GM21619 (cell line): ENCODE data around the gene CIAO3.

Experiments
- ATAC-seq: cut with Tn5 transposase; IDR thresholded peaks from one replicate; pipeline ENCODE4 v1.9.1; 2021; ENCODE audit not compliant: unreplicated experiment

CIAO3 gene

DNA sequence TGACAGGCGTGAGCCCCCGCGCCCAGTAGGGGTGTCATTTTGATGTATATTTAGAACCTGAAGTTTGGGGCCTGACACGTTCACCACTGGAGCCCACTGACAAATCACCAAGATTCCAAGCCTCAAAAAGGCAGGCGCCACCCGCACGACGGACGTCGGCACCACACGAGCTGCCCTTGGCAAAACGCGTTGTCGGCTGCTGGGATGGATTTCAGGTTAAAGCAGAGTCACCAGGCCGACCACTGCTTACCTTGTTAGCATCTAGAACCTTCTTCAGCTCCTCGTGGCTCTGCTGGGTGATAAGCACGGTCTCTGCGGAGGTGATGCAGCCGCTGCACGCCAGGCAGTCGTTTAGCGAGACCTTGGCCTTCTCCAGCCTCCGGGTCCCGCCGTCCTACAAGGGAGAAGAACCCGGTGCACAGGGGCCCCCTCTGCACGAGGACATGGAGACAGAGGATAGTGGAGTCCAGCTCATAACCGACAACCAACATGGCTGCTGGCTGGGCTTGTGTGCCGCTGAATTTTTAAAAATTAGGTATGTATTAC lies 3.8 kb downstream of the CIAO3 start:
- ATAC-seq = no peak

DNA sequence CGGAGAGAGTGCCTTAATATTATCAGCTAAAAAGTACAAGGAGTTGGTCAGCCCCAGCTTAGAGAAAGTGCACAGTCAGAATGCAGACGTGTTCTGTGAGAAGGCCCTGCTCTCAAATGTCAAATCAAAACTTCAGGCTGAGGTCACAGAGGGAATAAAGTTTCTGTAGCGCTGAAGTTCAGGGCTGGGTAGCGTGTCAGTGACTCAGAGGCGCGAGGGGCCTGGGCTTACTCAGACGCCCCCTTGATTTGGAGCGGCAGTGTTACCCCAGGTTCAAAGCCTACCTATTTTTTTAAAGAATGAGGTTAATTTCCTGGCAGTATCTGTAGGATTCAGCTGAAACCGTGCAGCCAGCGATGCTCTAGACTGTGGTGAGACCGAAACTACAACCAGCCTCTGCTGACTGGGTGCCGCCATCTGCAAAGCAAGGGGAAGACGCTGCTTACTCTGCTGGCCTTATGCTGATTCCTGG lies 4.8 kb downstream of the CIAO3 start:
- no peak for ATAC-seq

DNA sequence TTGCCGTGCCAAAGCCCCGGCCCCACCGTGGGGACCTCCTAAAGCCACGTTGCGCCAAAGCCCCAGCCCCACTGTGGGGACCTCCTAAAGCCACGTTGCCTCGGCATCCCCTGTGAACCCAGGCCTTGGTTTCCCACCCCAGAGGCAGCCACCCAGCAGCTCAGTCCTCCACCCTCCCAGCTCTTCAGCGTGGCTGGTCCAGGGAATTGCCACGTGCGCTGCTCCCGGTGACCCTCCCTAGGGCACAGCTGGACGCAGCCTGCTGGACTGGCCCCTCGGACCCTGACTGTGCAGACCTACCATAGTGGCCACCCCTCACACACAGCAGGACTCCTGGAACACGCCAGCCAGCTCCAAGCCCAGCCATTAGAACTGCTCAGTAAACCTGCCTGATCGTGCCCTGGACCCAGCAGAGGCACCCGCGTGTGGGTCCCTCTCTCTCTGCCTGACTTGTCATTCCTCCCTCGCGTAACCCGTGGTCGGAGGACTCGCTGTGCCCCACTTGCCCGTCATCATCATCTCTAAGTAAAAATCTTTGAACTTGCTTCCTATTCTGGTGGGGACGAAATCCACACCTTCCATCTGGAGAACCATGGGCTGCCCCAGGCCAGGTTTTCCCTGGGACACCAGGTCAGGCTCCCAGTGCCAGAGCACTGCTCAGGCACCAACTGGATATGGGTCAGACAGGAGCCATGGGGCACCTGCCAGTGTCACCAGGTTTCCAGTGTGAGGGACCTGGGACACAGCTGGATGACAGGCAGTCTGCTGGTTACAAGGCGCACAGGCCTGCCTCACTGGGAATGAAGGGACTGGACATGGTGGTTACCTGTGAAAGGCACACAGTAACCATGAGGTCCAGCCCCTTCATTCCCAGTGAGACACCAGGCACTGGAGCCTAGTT lies 5.6 kb downstream of the CIAO3 start:
- no peak for ATAC-seq

GRCh38 chr16:734208-734980 lies 6.4 kb downstream of the CIAO3 start:
- ATAC-seq = no peak

DNA sequence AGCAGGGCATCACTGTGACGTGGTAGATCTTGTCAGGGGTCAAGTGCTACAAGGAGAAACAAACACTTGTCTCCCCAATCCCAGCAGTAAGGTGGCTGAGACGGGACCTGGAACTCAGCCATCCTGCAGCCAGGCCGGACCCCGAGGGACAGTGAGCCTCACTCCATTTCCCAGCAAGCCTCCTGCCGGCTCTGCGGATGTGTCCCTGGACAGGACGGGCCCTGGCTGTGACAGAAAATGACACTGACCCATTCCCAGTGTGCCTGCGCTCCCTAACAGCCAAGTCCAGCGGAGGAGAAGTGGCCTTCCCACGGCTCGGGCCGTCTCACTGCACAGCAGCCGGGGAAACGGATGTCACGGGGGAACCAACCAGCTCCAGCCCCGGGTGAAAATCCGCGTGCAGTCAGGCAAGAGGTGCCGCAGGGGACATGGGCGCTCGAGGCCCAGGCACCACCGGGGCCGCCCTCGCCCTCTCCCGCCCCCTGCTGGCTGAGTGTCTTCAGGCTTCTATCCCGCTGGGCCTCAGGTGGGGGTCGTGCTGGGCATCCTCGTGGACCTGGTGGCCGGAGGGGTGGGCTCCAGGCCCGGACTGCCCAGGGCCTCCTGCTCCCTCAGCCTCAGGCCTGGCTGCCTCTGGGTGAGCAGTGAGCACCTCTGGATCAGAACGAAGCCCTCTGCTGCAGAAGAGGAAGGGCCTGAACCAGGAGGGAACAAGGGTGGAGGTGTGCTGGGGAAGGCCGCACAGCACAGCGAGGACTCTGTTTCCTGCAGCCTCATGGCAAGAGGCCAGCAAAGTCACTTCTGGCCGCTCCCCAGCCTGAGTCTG lies 7.2 kb downstream of the CIAO3 start:
- no peak for ATAC-seq

- no peak for ATAC-seq
Measured at GRCh38 chr16:732936-733335, 7.9 kb downstream of the CIAO3 start.

DNA sequence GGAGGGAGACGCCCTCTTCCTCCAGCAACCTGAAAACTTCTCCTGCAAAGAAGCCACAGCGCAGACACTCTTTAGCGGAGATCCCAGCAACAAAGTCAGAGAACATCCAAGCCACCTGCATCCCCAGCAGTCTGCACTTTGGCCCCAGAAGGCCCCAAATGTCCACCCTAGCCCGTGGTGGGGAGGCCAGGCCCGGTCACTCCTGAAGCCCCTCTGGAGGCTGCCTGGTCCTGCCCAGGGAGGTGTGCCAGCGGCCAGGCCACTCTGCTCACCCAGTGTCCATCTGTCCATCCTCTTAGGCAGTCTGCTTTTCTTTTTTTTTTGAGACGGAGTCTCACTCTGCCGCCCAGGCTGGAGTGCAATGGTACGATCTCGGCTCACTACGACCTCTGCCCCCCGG lies 8.5 kb downstream of the CIAO3 start:
- ATAC-seq = no peak

DNA sequence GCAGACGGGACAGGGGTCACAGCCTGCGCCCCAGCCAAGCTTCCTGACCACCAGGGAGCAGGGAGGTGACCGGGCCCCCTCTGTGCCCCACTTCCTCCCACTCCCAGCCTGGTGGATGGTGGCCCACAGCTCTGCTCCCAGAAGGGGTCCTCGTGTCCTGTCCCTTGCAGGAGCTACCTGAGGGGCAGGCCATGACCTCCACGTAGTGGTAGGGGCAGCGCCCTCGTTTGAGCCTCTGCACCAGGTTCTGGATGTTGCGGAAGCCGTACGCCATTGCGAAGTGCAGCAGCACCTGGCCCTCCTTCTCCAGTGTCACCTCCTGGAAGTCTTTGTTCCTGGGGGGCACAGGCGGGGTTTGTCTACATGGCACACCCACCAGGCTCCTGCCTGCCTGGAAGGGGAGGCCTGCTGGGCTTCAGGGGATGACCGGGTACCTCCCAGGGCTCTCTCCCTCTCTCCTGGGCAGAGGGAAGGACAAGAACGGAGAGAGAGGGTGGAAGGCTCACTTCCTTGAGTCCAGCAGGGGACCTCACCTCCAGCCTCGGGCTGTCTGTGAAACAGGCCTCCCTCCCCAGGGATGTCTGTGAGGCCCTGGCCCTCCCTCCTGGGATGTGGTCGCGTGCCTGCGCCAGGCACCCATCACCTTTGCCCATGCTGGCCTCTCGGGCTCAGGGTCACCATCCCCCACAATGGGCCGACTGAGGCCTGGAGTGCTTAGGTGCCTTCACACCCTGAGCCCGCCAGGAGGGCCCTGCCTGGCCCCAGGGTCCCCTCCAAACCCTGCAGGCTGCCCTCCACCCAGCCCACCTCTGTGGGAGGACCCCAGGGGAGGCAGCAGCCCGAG lies 9.9 kb downstream of the CIAO3 start:
- no peak for ATAC-seq

- ATAC-seq = no peak
Measured at GRCh38 chr16:729768-730665, 10.8 kb downstream of the CIAO3 start.

GRCh38 chr16:728890-729744 lies 11.7 kb downstream of the CIAO3 start:
- no peak for ATAC-seq

- peak; percentile 33 for ATAC-seq
Measured at GRCh38 chr16:728131-728889, 12.5 kb downstream of the CIAO3 start.

- peak; percentile 11 for ATAC-seq
Measured at GRCh38 chr16:727291-727977, 13.4 kb downstream of the CIAO3 start.

DNA sequence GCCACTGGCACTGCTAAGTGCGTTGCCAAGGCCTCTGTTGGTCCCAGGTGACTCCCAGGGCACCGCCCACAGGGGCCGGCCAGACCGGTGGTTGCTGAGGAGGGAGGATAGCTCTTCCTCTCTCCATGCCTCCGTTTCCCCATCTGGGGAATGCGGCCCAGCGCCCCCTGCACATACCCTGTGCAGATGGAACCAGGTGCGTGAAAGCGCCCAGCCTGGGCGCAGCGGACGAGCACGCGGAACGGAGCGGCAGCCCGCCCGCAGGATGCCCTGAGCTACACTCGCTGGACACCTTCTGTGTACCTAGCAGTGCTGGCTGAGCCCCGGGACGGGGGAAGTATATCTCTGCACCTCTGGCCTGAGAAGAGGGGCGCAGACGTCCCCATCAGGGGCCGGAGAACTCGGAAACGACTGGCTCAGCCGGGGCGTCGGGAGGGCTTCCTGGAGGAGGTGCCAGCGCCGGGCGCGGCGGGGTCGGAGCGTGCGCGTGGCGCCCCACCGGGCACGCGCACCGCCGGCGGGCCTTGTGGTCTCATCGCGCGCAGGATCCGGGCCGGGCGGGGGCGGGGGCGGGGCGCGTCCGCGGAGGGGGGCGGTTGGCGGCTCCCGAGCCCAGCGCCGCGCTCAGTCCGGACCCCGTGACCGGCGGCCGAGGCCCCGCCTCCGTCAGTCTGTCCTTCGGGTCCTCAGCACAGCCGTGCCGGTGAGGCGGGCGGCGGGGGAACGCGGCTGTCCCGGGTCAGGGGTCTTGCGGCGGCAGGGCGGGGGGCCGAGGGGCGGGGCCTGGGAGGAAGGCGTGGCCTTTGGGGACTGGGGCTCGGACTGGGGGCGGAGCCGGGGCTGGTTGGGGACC lies 14.1 kb downstream of the CIAO3 start, which contains the start of the genes CCDC78 and HAGHL:
Gene CCDC78 (minus strand): TSS at position 6 of the 853 bp plus-strand sequence. CDS start 76 bp downstream, outside the sequence.
Gene HAGHL (plus strand): TSS at position 669 of the 853 bp plus-strand sequence. CDS start 404 bp downstream, outside the sequence.
- peak; percentile 14 for ATAC-seq

- no peak for ATAC-seq
Measured at GRCh38 chr16:726188-726437, 14.7 kb downstream of the CIAO3 start.

DNA sequence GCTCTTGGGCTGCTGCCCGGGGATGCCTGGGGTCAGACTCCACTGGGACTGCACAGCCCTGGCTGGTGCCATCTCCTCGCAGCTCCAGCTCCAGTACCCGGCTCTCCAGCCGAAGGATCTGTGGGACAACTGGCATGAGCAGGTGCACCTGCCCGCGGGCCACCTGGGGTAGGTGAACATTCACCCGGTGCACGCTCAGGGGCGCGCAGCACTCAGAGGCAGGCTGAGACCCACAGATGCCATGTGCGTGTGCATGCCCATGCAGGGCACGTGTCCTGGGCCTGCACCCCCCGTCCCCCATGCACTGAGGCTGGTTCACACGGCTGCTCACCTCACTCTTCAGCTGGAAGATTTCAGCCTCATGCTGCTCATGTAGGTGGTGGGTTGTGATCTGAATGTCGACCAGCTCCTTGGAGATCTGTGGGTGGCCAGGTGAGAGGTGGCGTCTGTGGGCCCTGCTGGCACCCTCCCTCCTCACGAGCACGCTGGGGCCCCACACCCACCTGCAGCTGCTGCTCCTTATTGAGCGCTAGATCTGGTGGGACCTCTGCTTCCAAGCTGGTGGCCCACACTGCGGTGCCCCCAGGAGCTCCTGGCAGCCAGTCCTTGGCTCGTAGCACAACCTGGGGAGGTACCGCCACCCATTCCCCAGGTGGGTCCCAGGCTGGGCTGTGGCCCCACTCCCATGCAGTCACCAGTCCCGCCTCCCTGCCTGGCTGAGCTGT lies 15.2 kb downstream of the CIAO3 start:
- ATAC-seq = no peak
